HEK293 (cell line): ENCODE results near the gene ENTREP3.
"Not testable (repeated sequence)": the region's sequence is repeated elsewhere in the genome, so short reads cannot be mapped to it uniquely, and the experiment has no call there.

ENCODE experiments used
- CTCF ChIA-PET: fragments of 350-600 bp; formaldehyde crosslinking; extraction: SDS; loops from one replicate; lab custom pipeline; 2021; ENCODE audit warnings: antibody characterized with exemption; lab: Yijun Ruan, JAX
- POLR2A ChIA-PET: fragments of 300-600 bp; formaldehyde crosslinking; extraction: SDS; loops from one replicate; lab custom pipeline; 2020; ENCODE audit warnings: antibody characterized with exemption, inconsistent platforms; lab: Yijun Ruan, JAX
- H3K27ac ChIP-seq: fragments of 200-500 bp; sonication (Bioruptor generic); 2 replicates; pipeline ENCODE4 v1.5.1; 2014; ENCODE audit warnings: low read depth, low read length, control low read depth, inconsistent platforms; ENCODE audit errors: extremely low read depth
- H3K36me3 ChIP-seq, 2 experiments: fragments of 200-500 bp in 1 of 2; sonication (Bioruptor generic) in 1 of 2; 1 replicate in 1 of 2; 2 replicates in 1 of 2; pipeline ENCODE4 v1.5.1; 2014 to 2017; ENCODE audit warnings: inconsistent platforms in 2 of 2, low read length in 2 of 2; ENCODE audit not compliant: control insufficient read depth in 2 of 2, insufficient read depth in 1 of 2
- H3K4me1 ChIP-seq: fragments of 200-500 bp; sonication (Bioruptor generic); 2 replicates; pipeline ENCODE4 v1.5.1; 2014; ENCODE audit warnings: mild to moderate bottlenecking, low read length, inconsistent platforms; ENCODE audit not compliant: control insufficient read depth, insufficient read depth
- H3K4me3 ChIP-seq: 2 replicates; pipeline ENCODE4 v1.5.1; 2011; ENCODE audit warnings: low read depth, mild to moderate bottlenecking, control low read depth, low read length, moderate library complexity
- H3K9me3 ChIP-seq: fragments of 200-500 bp; sonication (Bioruptor generic); 2 replicates; pipeline ENCODE4 v1.5.1; 2014; ENCODE audit warnings: low read depth, low read length, inconsistent platforms; ENCODE audit not compliant: control insufficient read depth, insufficient read depth
- HOXA7 ChIP-seq: sonication (generic); formaldehyde crosslinking; IDR thresholded peaks from 2 replicates; pipeline ENCODE4 v1.8.1; 2022; ENCODE audit warnings: missing genetic modification reagents, borderline replicate concordance
- IKZF3 ChIP-seq: fragments of 450-650 bp; IDR thresholded peaks from 2 replicates; pipeline ENCODE4 v1.5.0; 2018; ENCODE audit warnings: missing biosample characterization, mild to moderate bottlenecking, missing genetic modification characterization, moderate library complexity
- SCRT2 ChIP-seq: fragments of 450-650 bp; formaldehyde crosslinking; IDR thresholded peaks from 2 replicates; pipeline ENCODE4 v1.5.1; 2016; ENCODE audit warnings: missing biosample characterization, missing genetic modification characterization
- TCF7L2 ChIP-seq: IDR thresholded peaks from 2 replicates; pipeline ENCODE4 v1.6.1; 2011; ENCODE audit warnings: low read depth, mild to moderate bottlenecking, inconsistent platforms, low read length, moderate library complexity, borderline replicate concordance
- TRIM28 ChIP-seq: IDR thresholded peaks from 2 replicates; pipeline ENCODE4 v1.6.1; 2011; ENCODE audit warnings: low read length, control low read depth, borderline replicate concordance
- ZBTB11 ChIP-seq: fragments of 450-650 bp; formaldehyde crosslinking; conservative IDR thresholded peaks from 2 replicates; pipeline ENCODE4 v1.5.1; 2016; ENCODE audit warnings: low read depth, missing biosample characterization, missing genetic modification characterization
- ZBTB17 ChIP-seq: fragments of 450-650 bp; formaldehyde crosslinking; IDR thresholded peaks from 2 replicates; pipeline ENCODE4 v1.5.1; 2016; ENCODE audit warnings: missing biosample characterization, missing genetic modification characterization
- ZBTB20 ChIP-seq: fragments of 450-650 bp; formaldehyde crosslinking; IDR thresholded peaks from 2 replicates; pipeline ENCODE4 v1.5.1; 2016; ENCODE audit warnings: missing biosample characterization, missing genetic modification characterization
- ZIC2 ChIP-seq: fragments of 450-650 bp; formaldehyde crosslinking; IDR thresholded peaks from 2 replicates; pipeline ENCODE4 v1.5.1; 2016; ENCODE audit warnings: missing biosample characterization, missing genetic modification characterization
- ZNF112 ChIP-seq: fragments of 450-650 bp; formaldehyde crosslinking; IDR thresholded peaks from 2 replicates; pipeline ENCODE4 v1.5.0; 2017; ENCODE audit warnings: missing biosample characterization, missing genetic modification characterization
- ZNF133 ChIP-seq: fragments of 450-650 bp; formaldehyde crosslinking; IDR thresholded peaks from 2 replicates; pipeline ENCODE4 v1.5.1; 2016; ENCODE audit warnings: missing biosample characterization, missing genetic modification characterization
- ZNF211 ChIP-seq: fragments of 450-650 bp; formaldehyde crosslinking; IDR thresholded peaks from 2 replicates; pipeline ENCODE4 v1.5.1; 2016; ENCODE audit warnings: low read depth, missing biosample characterization, missing genetic modification characterization
- ZNF239 ChIP-seq: fragments of 450-650 bp; formaldehyde crosslinking; IDR thresholded peaks from 2 replicates; pipeline ENCODE4 v1.5.1; 2016; ENCODE audit warnings: missing biosample characterization, missing genetic modification characterization
- ZNF280D ChIP-seq: fragments of 450-650 bp; formaldehyde crosslinking; IDR thresholded peaks from 2 replicates; pipeline ENCODE4 v1.5.1; 2016; ENCODE audit warnings: missing biosample characterization, missing genetic modification characterization
- ZNF335 ChIP-seq: fragments of 450-650 bp; formaldehyde crosslinking; conservative IDR thresholded peaks from 2 replicates; pipeline ENCODE4 v1.5.1; 2016; ENCODE audit warnings: missing biosample characterization, missing genetic modification characterization
- ZNF391 ChIP-seq: fragments of 450-650 bp; formaldehyde crosslinking; IDR thresholded peaks from 2 replicates; pipeline ENCODE4 v1.5.1; 2016; ENCODE audit warnings: low read depth, missing biosample characterization, missing genetic modification characterization, borderline replicate concordance
- ZNF404 ChIP-seq: fragments of 450-650 bp; formaldehyde crosslinking; IDR thresholded peaks from 2 replicates; pipeline ENCODE4 v1.5.1; 2017; ENCODE audit warnings: missing biosample characterization, missing genetic modification characterization
- ZNF433 ChIP-seq: fragments of 450-650 bp; formaldehyde crosslinking; IDR thresholded peaks from 2 replicates; pipeline ENCODE4 v1.5.1; 2016; ENCODE audit warnings: missing biosample characterization, missing genetic modification characterization, low read depth
- ZNF510 ChIP-seq: fragments of 450-650 bp; formaldehyde crosslinking; IDR thresholded peaks from 2 replicates; pipeline ENCODE4 v1.5.1; 2018; ENCODE audit warnings: mild to moderate bottlenecking, missing genetic modification characterization, missing biosample characterization; ENCODE audit not compliant: insufficient replicate concordance
- ZNF571 ChIP-seq: fragments of 450-650 bp; formaldehyde crosslinking; IDR thresholded peaks from 2 replicates; pipeline ENCODE4 v1.5.0; 2017; ENCODE audit warnings: missing biosample characterization, missing genetic modification characterization
- ZNF701 ChIP-seq: fragments of 450-650 bp; formaldehyde crosslinking; IDR thresholded peaks from 2 replicates; pipeline ENCODE4 v1.5.1; 2016; ENCODE audit warnings: missing biosample characterization, missing genetic modification characterization
- ZNF76 ChIP-seq: fragments of 450-650 bp; formaldehyde crosslinking; IDR thresholded peaks from 2 replicates; pipeline ENCODE4; 2016; ENCODE audit warnings: low read depth, missing biosample characterization, missing genetic modification characterization, borderline replicate concordance
- ZNF843 ChIP-seq: fragments of 450-650 bp; formaldehyde crosslinking; IDR thresholded peaks from 2 replicates; pipeline ENCODE4 v1.5.1; 2016; ENCODE audit warnings: missing biosample characterization, missing genetic modification characterization

The ENTREP3 gene

GRCh38 chr1:155294520-155295182, 39.4 kb upstream of the ENTREP3 start (continued):
- TF ChIP-seq ZNF391 (tag by site-specific recombination) (no peak), SCRT2 (no peak), ZNF280D (tag by site-specific recombination) (no peak), HOXA7 (no peak), ZNF404 (tag by site-specific recombination) (no peak), ZNF571 (tag by site-specific recombination) (no peak), ZNF701 (tag by site-specific recombination) (no peak), ZNF433 (tag by site-specific recombination) (no peak), TCF7L2 (no peak), TRIM28 (no peak), IKZF3 (tag by site-specific recombination) (no peak)
- TF ChIP-seq, all 188 proteins: peak for 0

- TF ChIP-seq ZNF510 (no peak), ZNF843 (tag by site-specific recombination) (no peak), ZBTB17 (tag by site-specific recombination) (peak; percentile 62; the same call in 1 of the 2 replicates), ZNF211 (tag by site-specific recombination) (no peak), ZNF76 (tag by site-specific recombination) (no peak)
- Histone ChIP-seq H3K27ac (no peak overlapping the region), H3K36me3 (peaks cover 0 to 5% of the 10 kb centered on the region in 2 experiments; a peak in 1 of 3 replicates), H3K4me3 (no peak overlapping the region), H3K9me3 (no peaks in the 10 kb centered on the region), H3K4me1 (no peaks in the 10 kb centered on the region)
- CTCF ChIA-PET, result interaction anchor here (0.7 to 1.8 kb wide), 4 partner anchors 13 to 43 kb away, joined by 3 to 6 read pairs (median 4); partner anchors contain the start of gene FDPS
- POLR2A ChIA-PET, result interaction anchor here (1.4 kb wide), 2 partner anchors 14 to 20 kb away, joined by 3 to 15 read pairs; partner anchors contain the start of gene CLK2
Measured at GRCh38 chr1:155293086-155293749, 37.9 kb upstream of the ENTREP3 start.

GRCh38 chr1:155291006-155291405, 35.7 kb upstream of the ENTREP3 start:
- H3K9me3 ChIP-seq, POLR2A ChIA-PET, H3K27ac ChIP-seq, H3K36me3 ChIP-seq, H3K4me3 ChIP-seq, H3K4me1 ChIP-seq: not testable (repeated sequence)
- CTCF ChIA-PET, result interaction anchor here (1.0 to 1.1 kb wide), 2 partner anchors 14 to 16 kb away, joined by 3 to 4 read pairs; no protein-coding TSS in a partner anchor

GRCh38 chr1:155287987-155288543, 32.8 kb upstream of the ENTREP3 start:
- no peaks in the 10 kb centered on the region for H3K4me1 ChIP-seq
- H3K36me3 ChIP-seq, result peaks cover 0 to 14% of the 10 kb centered on the region in 2 experiments; a peak in 1 of 3 replicates
- CTCF ChIA-PET, result no interaction called here
- no peak overlapping the region for H3K4me3 ChIP-seq
- no peak overlapping the region for H3K27ac ChIP-seq
- H3K9me3 ChIP-seq, result no peaks in the 10 kb centered on the region
- POLR2A ChIA-PET, result no interaction called here
- no peak for TF ChIP-seq ZNF112 (tag by site-specific recombination)
- no peak for TF ChIP-seq ZBTB20 (tag by site-specific recombination)
- TF ChIP-seq ZBTB11 (tag by site-specific recombination), result no peak
- TF ChIP-seq ZIC2 (tag by site-specific recombination), result no peak
- no peak for TF ChIP-seq ZNF133 (tag by site-specific recombination)
- no peak for TF ChIP-seq ZNF335
- no peak for TF ChIP-seq ZNF239 (tag by site-specific recombination)
